ENCODE measurements around the gene CD200R1L.

- TF ChIP-seq GATA2 (IDR thresholded peaks at IDR 0.05; ENCODE audit: low read depth, low read length) (no peak), GATA3 (IDR thresholded peaks at IDR 0.05; ENCODE audit: low read depth, low read length) (no peak)
These were observed 46.7 kb downstream of the CD200R1L start for GRCh38 chr3:112799946-112800345.
